A549 (cell line): ENCODE data around the gene ABL1.

Source experiments
- CTCF ChIP-seq: fragments of >200 bp; sonication (Bioruptor Twin); formaldehyde crosslinking; IDR thresholded peaks from 3 replicates; pipeline ENCODE4 v1.5.1; 2016
- EP300 ChIP-seq, 2 experiments: fragments of >200 bp; sonication (Bioruptor Twin); formaldehyde crosslinking; IDR thresholded peaks; 2 replicates in 1 of 2; 3 replicates in 1 of 2; pipeline ENCODE4 v1.6.1; 2016 to 2017
- HDAC2 ChIP-seq: fragments of 200-600 bp; sonication (generic); IDR thresholded peaks from 2 replicates; pipeline ENCODE4 v1.6.1; 2016
- POLR2A ChIP-seq: IDR thresholded peaks from 2 replicates; pipeline ENCODE4 v1.6.1; 2012; ENCODE audit warnings: mild to moderate bottlenecking, low read length
- SREBF2 ChIP-seq: fragments of 450-650 bp; IDR thresholded peaks from 2 replicates; pipeline ENCODE4 v1.6.1; 2014; ENCODE audit warnings: mild to moderate bottlenecking, moderate library complexity
- TF ChIP-seq, protein P1 (sequence below): fragments of 200-600 bp; sonication (generic); IDR thresholded peaks from 2 replicates; pipeline ENCODE4 v1.6.1; 2016; ENCODE audit warnings: antibody characterized with exemption, mild to moderate bottlenecking, moderate library complexity

DNA sequence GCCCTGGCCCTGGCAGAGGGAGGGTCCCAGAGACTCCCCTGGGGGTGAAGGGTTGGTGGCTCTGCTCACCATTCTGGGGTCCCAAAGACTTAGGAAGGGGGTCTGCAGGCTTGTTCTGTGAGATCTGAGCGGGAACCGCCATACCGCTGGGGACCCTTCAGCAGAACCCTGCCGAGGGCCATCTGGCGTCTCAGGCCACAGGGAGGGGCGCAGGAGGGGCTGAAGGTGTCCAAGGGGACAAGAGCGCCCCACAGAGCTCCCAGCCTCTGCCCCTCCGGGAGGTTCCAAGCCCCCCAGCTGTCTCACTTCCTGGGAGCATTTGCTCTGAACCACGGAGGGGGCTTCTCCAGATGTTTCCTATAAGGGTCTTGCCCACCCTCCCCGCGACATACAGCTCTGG, 99.2 kb downstream of the ABL1 start:
- TF ChIP-seq HDAC2 (no peak), POLR2A (no peak), SREBF2 (no peak), EP300 (IDR thresholded peaks at IDR 0.05) (no peak), CTCF (no peak)
- TF ChIP-seq, protein P1, sequence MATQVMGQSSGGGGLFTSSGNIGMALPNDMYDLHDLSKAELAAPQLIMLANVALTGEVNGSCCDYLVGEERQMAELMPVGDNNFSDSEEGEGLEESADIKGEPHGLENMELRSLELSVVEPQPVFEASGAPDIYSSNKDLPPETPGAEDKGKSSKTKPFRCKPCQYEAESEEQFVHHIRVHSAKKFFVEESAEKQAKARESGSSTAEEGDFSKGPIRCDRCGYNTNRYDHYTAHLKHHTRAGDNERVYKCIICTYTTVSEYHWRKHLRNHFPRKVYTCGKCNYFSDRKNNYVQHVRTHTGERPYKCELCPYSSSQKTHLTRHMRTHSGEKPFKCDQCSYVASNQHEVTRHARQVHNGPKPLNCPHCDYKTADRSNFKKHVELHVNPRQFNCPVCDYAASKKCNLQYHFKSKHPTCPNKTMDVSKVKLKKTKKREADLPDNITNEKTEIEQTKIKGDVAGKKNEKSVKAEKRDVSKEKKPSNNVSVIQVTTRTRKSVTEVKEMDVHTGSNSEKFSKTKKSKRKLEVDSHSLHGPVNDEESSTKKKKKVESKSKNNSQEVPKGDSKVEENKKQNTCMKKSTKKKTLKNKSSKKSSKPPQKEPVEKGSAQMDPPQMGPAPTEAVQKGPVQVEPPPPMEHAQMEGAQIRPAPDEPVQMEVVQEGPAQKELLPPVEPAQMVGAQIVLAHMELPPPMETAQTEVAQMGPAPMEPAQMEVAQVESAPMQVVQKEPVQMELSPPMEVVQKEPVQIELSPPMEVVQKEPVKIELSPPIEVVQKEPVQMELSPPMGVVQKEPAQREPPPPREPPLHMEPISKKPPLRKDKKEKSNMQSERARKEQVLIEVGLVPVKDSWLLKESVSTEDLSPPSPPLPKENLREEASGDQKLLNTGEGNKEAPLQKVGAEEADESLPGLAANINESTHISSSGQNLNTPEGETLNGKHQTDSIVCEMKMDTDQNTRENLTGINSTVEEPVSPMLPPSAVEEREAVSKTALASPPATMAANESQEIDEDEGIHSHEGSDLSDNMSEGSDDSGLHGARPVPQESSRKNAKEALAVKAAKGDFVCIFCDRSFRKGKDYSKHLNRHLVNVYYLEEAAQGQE, result no peak
